Fibroblast of pulmonary artery (primary cell): ENCODE measurements around the gene TASP1.
A peak's percentile ranks its signal among the peaks of the same experiment; 100 is the strongest.

Experiments used
- DNase-seq: peaks from one replicate; pipeline ENCODE4 v3.0.0-alpha.2; 2010; ENCODE audit warnings: low read depth
- H3K4me3 ChIP-seq: replicated peaks from 2 replicates; pipeline ENCODE4 v1.5.1; 2011; ENCODE audit warnings: low read depth, mild to moderate bottlenecking, control low read depth, low read length, moderate library complexity
- CTCF ChIP-seq: IDR thresholded peaks from 2 replicates; pipeline ENCODE4 v1.5.1; 2011; ENCODE audit warnings: mild to moderate bottlenecking, control low read depth, low read length, inconsistent platforms; ENCODE audit errors: missing control alignments

Gene TASP1

GRCh38 chr20:13402986-13403385, 235.7 kb downstream of the TASP1 start:
- no peak overlapping the region for H3K4me3 ChIP-seq
- TF ChIP-seq CTCF = no peak
- no peak for DNase-seq

GRCh38 chr20:13402171-13402760, 236.5 kb downstream of the TASP1 start:
- H3K4me3 ChIP-seq = no peak overlapping the region
- TF ChIP-seq CTCF = no peak
- DNase-seq = no peak

- peak; percentile 22 for DNase-seq
- H3K4me3 ChIP-seq = no peak overlapping the region
- TF ChIP-seq CTCF = no peak
Observed at GRCh38 chr20:13401596-13401995, 237.1 kb downstream of the TASP1 start.

- no peak for DNase-seq
- no peak overlapping the region for H3K4me3 ChIP-seq
Observed at GRCh38 chr20:13400453-13400852, 238.3 kb downstream of the TASP1 start.

GRCh38 chr20:13397300-13397724, 241.4 kb downstream of the TASP1 start:
- no peak for TF ChIP-seq CTCF
- H3K4me3 ChIP-seq = no peak overlapping the region
- peak; percentile 12 for DNase-seq

More at GRCh38 chr20:13400453-13400852, 238.3 kb downstream of the TASP1 start:
- TF ChIP-seq CTCF = no peak

- DNase-seq = no peak
- H3K4me3 ChIP-seq = no peak overlapping the region
- no peak for TF ChIP-seq CTCF
Observed at GRCh38 chr20:13396826-13397225, 241.9 kb downstream of the TASP1 start.

- TF ChIP-seq CTCF = no peak
- H3K4me3 ChIP-seq = no peak overlapping the region
- peak; percentile 10 for DNase-seq
Observed at GRCh38 chr20:13396022-13396421, 242.7 kb downstream of the TASP1 start.
